AG04450 (cell line): ENCODE data around the gene UBL4A. TPM values are rescaled to one million over a fixed set of nuclear protein-coding genes. Genes with fewer than 3 reads are reported as not detected.

ENCODE experiments used
- CTCF ChIA-PET: fragments of 300-600, 350-600 bp; formaldehyde crosslinking; extraction: SDS; loops from one replicate; lab custom pipeline; 2022; ENCODE audit warnings: antibody characterized with exemption, inconsistent platforms; lab: Charles Lee
- POLR2A ChIA-PET: fragments of 350-600 bp; formaldehyde crosslinking; extraction: SDS; loops from one replicate; lab custom pipeline; 2021; ENCODE audit warnings: antibody characterized with exemption, inconsistent platforms; lab: Yijun Ruan, JAX
- DNase-seq: peaks from one replicate; pipeline ENCODE4 v3.0.0-alpha.2; 2011; ENCODE audit warnings: low read depth, low spot score
- H3K27ac ChIP-seq: one replicate; pipeline ENCODE4 v1.5.1; 2012; ENCODE audit warnings: low read depth, low read length, control low read depth
- H3K27me3 ChIP-seq: one replicate; pipeline ENCODE4 v1.6.0; 2012; ENCODE audit warnings: low read length; ENCODE audit not compliant: control insufficient read depth, insufficient read depth
- H3K4me3 ChIP-seq: 2 replicates; pipeline ENCODE4 v1.5.1; 2011; ENCODE audit warnings: mild to moderate bottlenecking, low read depth, low read length, control low read depth
- H3K9me3 ChIP-seq: 2 replicates; pipeline ENCODE4 v1.5.1; 2012; ENCODE audit warnings: low read length; ENCODE audit not compliant: control insufficient read depth, insufficient read depth
- CTCF ChIP-seq: IDR thresholded peaks from 2 replicates; pipeline ENCODE4 v1.5.1; 2011; ENCODE audit warnings: low read depth, low read length, control low read depth, inconsistent platforms
- polyA plus RNA-seq: library from polyadenylated mRNA; depleted of rRNA; stranded (reverse); fragments of >200 nt; gene quantifications from 2 replicates; pipeline ENCODE4 v1.2.3, GENCODE V29; 2011

Gene UBL4A
- polyA plus RNA-seq, 1 experiment, result 17.4 TPM

- no peak overlapping the region for H3K27ac ChIP-seq
- DNase-seq, result no peak
- no peak for TF ChIP-seq CTCF
- ChIA-PET CTCF (no interaction called here), POLR2A (no interaction called here)
- no peaks in the 10 kb centered on the region for H3K27me3 ChIP-seq
- H3K4me3 ChIP-seq, result no peak overlapping the region
- no peaks in the 10 kb centered on the region; the same call in 1 of the 2 replicates for H3K9me3 ChIP-seq
Observed at GRCh38 chrX:154470434-154470833, 16.0 kb downstream of the UBL4A start.

GRCh38 chrX:154469880-154470279, 16.5 kb downstream of the UBL4A start:
- Histone ChIP-seq H3K9me3 (no peaks in the 10 kb centered on the region; the same call in 1 of the 2 replicates), H3K27me3 (no peaks in the 10 kb centered on the region), H3K4me3 (no peak overlapping the region), H3K27ac (no peak overlapping the region)
- no peak for TF ChIP-seq CTCF
- POLR2A ChIA-PET, result no interaction called here
- CTCF ChIA-PET, result no interaction called here
- no peak for DNase-seq

GRCh38 chrX:154469114-154469513, 17.3 kb downstream of the UBL4A start:
- POLR2A ChIA-PET, result no interaction called here

GRCh38 chrX:154468217-154468616, 18.2 kb downstream of the UBL4A start:
- Histone ChIP-seq H3K4me3 (no peak overlapping the region), H3K27me3 (no peaks in the 10 kb centered on the region), H3K27ac (no peak overlapping the region), H3K9me3 (no peaks in the 10 kb centered on the region; the same call in 1 of the 2 replicates)
- TF ChIP-seq CTCF, result no peak
- CTCF ChIA-PET, result no interaction called here
- no peak for DNase-seq
- POLR2A ChIA-PET, result no interaction called here

More at GRCh38 chrX:154469114-154469513, 17.3 kb downstream of the UBL4A start:
- no peak for DNase-seq
- Histone ChIP-seq H3K27me3 (no peaks in the 10 kb centered on the region), H3K9me3 (no peaks in the 10 kb centered on the region; the same call in 1 of the 2 replicates), H3K4me3 (no peak overlapping the region), H3K27ac (no peak overlapping the region)
- no peak for TF ChIP-seq CTCF
- CTCF ChIA-PET, result no interaction called here

GRCh38 chrX:154467556-154467955, 18.9 kb downstream of the UBL4A start:
- DNase-seq, result no peak
- Histone ChIP-seq H3K27me3 (no peaks in the 10 kb centered on the region), H3K4me3 (no peak overlapping the region), H3K9me3 (no peaks in the 10 kb centered on the region; the same call in 1 of the 2 replicates), H3K27ac (no peak overlapping the region)
- ChIA-PET POLR2A (no interaction called here), CTCF (no interaction called here)
- TF ChIP-seq CTCF, result no peak
